Body of pancreas (tissue), 4 donors: ENCODE measurements around the gene IGSF3.

Experiments
- POLR2A ChIP-seq, 3 donors: fragments of 450-650 bp; IDR thresholded peaks; one replicate each; pipeline ENCODE4 v1.6.1; 2016; ENCODE audit warnings: antibody characterized with exemption in 3 of 3, mild to moderate bottlenecking in 2 of 3
- TF ChIP-seq, protein P1 (sequence below), 7 experiments: fragments of 450-650 bp in 4 of 7; fragments of 200-600 bp in 3 of 7; sonication (generic) in 3 of 7; IDR thresholded peaks; one replicate each; pipeline ENCODE4 v1.5.1; 2016 to 2019; ENCODE audit warnings: antibody characterized with exemption in 7 of 7

DNA sequence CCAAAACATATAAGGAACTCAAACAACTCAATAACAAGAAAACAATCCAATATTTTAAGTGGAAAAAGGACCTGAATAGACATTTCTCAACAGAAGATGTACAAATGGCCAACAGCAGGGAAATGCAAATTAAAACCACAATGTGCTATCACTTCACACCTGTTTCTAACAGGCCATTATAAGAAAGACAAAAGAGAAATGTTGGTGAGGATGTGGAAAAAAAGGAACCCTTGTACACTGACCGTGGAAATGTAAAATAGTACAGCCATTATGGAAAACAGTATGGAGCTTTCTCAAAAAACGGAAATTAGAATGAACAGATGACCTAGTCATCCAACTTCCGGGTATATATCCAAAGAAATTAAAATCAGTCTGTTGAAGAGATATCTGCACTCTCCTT, 48.9 kb upstream of the IGSF3 start:
- TF ChIP-seq, protein P1, sequence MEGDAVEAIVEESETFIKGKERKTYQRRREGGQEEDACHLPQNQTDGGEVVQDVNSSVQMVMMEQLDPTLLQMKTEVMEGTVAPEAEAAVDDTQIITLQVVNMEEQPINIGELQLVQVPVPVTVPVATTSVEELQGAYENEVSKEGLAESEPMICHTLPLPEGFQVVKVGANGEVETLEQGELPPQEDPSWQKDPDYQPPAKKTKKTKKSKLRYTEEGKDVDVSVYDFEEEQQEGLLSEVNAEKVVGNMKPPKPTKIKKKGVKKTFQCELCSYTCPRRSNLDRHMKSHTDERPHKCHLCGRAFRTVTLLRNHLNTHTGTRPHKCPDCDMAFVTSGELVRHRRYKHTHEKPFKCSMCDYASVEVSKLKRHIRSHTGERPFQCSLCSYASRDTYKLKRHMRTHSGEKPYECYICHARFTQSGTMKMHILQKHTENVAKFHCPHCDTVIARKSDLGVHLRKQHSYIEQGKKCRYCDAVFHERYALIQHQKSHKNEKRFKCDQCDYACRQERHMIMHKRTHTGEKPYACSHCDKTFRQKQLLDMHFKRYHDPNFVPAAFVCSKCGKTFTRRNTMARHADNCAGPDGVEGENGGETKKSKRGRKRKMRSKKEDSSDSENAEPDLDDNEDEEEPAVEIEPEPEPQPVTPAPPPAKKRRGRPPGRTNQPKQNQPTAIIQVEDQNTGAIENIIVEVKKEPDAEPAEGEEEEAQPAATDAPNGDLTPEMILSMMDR (IDR thresholded peaks at IDR 0.05) = no peak
- TF ChIP-seq POLR2A (IDR thresholded peaks at IDR 0.05) = no peak
